MM.1S (cell line): Measurements from ENCODE around the gene CBFA2T2.

Experiments used
- CTCF ChIP-seq: fragments of 300-600 bp; sonication (generic); IDR thresholded peaks from 2 replicates; pipeline ENCODE4 v1.5.1; 2016; ENCODE audit warnings: antibody characterized with exemption, low read length, mixed read lengths
- EZH2 ChIP-seq: fragments of 300-600 bp; sonication (generic); optimal IDR thresholded peaks from 2 replicates; pipeline ENCODE3; 2017; ENCODE audit warnings: low read depth, mild to moderate bottlenecking, antibody characterized with exemption, low read length, mixed read lengths

- no peak for TF ChIP-seq CTCF
- TF ChIP-seq EZH2 = no peak
These were observed 169.6 kb downstream of the CBFA2T2 start for GRCh38 chr20:33659341-33660034.
